OCI-LY1 (cell line): Measurements from ENCODE around the gene OLFM2.

Experiments
- H2AFZ ChIP-seq: fragments of 200-600 bp; sonication (generic), shearing (Covaris generic); 2 replicates; pipeline ENCODE4 v1.6.0; 2014; ENCODE audit warnings: antibody characterized with exemption, mild to moderate bottlenecking, low read length
- H3F3A ChIP-seq: fragments of 200-600 bp; sonication (generic), shearing (Covaris generic); 2 replicates; pipeline ENCODE4 v1.6.0; 2014; ENCODE audit warnings: mild to moderate bottlenecking, antibody characterized with exemption, low read length, moderate library complexity; ENCODE audit not compliant: insufficient read depth
- H3K27ac ChIP-seq: fragments of 200-600 bp; sonication (generic); 2 replicates; pipeline ENCODE4 v1.5.1; 2014; ENCODE audit warnings: low read length, mixed run types, mild to moderate bottlenecking, low read depth; ENCODE audit not compliant: poor library complexity, severe bottlenecking
- H3K27me3 ChIP-seq: fragments of 200-600 bp; sonication (generic); 2 replicates; pipeline ENCODE4 v1.6.0; 2014; ENCODE audit warnings: antibody characterized with exemption, mild to moderate bottlenecking, low read length, moderate library complexity; ENCODE audit not compliant: insufficient read depth
- H3K36me3 ChIP-seq: fragments of 200-600 bp; sonication (generic); 2 replicates; pipeline ENCODE4 v1.6.1; 2014; ENCODE audit warnings: mild to moderate bottlenecking, antibody characterized with exemption, low read length, moderate library complexity, mixed read lengths; ENCODE audit not compliant: insufficient read depth
- H3K4me1 ChIP-seq: fragments of 200-600 bp; sonication (generic); 2 replicates; pipeline ENCODE4 v1.5.1; 2014; ENCODE audit warnings: mild to moderate bottlenecking, low read length, moderate library complexity; ENCODE audit not compliant: insufficient read depth, severe bottlenecking
- H3K4me2 ChIP-seq: fragments of 200-600 bp; sonication (generic), shearing (Covaris generic); 2 replicates; pipeline ENCODE4 v1.6.1; 2014; ENCODE audit warnings: low read length
- H3K4me3 ChIP-seq: fragments of 200-600 bp; sonication (generic); 2 replicates; pipeline ENCODE4 v1.5.1; 2014; ENCODE audit warnings: low read length, low read depth, mild to moderate bottlenecking, mixed read lengths; ENCODE audit not compliant: poor library complexity, severe bottlenecking
- H3K79me2 ChIP-seq: fragments of 200-600 bp; shearing (Covaris generic); 2 replicates; pipeline ENCODE4 v1.6.1; 2016; ENCODE audit warnings: mixed run types, low read length, mixed read lengths; ENCODE audit not compliant: insufficient read depth
- H3K9ac ChIP-seq: fragments of 200-600 bp; sonication (generic), shearing (Covaris generic); 2 replicates; pipeline ENCODE4 v1.6.1; 2014; ENCODE audit warnings: mild to moderate bottlenecking, low read length, mixed read lengths
- H3K9me2 ChIP-seq: fragments of 200-600 bp; sonication (generic), shearing (Covaris generic); 2 replicates; pipeline ENCODE4 v1.6.1; 2014; ENCODE audit warnings: low read depth, mild to moderate bottlenecking, low read length, mixed read lengths
- H3K9me3 ChIP-seq: fragments of 200-600 bp; shearing (Covaris generic); 2 replicates; pipeline ENCODE4 v1.6.1; 2014; ENCODE audit warnings: low read length, mixed read lengths
- H4K20me1 ChIP-seq: fragments of 200-600 bp; sonication (generic), shearing (Covaris generic); 2 replicates; pipeline ENCODE4 v1.6.0; 2016; ENCODE audit warnings: mild to moderate bottlenecking, low read length; ENCODE audit not compliant: insufficient read depth
- CTCF ChIP-seq: fragments of 200-600 bp; sonication (generic), shearing (Covaris generic); IDR thresholded peaks from 2 replicates; pipeline ENCODE4 v1.5.1; 2017; ENCODE audit warnings: mild to moderate bottlenecking, antibody characterized with exemption, low read length, moderate library complexity, mixed read lengths
- EZH2 ChIP-seq: fragments of 200-600 bp; sonication (generic), shearing (Covaris generic); IDR thresholded peaks from 2 replicates; pipeline ENCODE4 v1.8.0; 2017; ENCODE audit warnings: borderline replicate concordance, mixed run types, mild to moderate bottlenecking, antibody characterized with exemption, low read length, moderate library complexity, mixed read lengths

The OLFM2 gene

DNA sequence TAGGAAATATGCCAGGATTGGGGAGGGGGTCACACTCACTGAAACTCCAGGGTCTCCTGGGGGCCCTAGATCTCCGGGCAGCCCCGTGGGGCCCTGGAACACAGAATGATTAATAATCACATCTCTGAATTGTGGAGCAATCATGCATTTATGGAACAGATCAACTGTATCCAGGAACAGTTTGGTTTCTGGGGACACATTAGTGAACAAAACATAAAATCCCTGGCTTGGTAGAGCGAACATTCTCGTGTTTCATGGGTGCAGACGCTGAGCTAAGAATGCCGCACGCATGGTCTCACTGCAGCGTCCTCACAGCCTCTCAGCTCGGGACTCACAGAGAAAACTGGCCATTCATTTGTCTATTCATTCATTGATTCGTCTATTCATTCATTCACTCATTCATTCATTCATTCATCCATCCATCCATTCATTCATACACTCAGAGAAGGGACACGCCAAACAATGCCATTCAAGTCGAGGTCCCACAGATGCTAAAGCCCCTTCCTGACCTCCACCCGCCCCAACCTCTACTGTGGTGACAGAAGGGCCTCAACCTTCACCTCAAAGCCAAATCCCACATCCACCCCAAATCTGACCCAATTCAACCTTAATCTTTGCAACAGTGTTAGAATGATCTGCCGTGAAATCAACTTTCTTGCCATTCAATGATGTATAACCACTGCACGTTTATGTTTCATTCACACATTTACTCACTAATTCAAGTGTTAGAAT lies 35.0 kb upstream of the OLFM2 start:
- H3K27me3 ChIP-seq, result no peaks in the 10 kb centered on the region
- TF ChIP-seq CTCF (no peak), EZH2 (no peak)
- no peak overlapping the region for H3K4me3 ChIP-seq
- H3K79me2 ChIP-seq, result no peaks in the 10 kb centered on the region
- H3K9ac ChIP-seq, result no peak overlapping the region
- H3K36me3 ChIP-seq, result no peaks in the 10 kb centered on the region
- no peaks in the 10 kb centered on the region for H3F3A ChIP-seq
- no peak overlapping the region for H2AFZ ChIP-seq
- H3K27ac ChIP-seq, result no peak overlapping the region
- no peaks in the 10 kb centered on the region for H4K20me1 ChIP-seq
- H3K9me2 ChIP-seq, result no peaks in the 10 kb centered on the region
- no peak overlapping the region for H3K4me2 ChIP-seq
- no peaks in the 10 kb centered on the region for H3K9me3 ChIP-seq
- no peaks in the 10 kb centered on the region for H3K4me1 ChIP-seq

DNA sequence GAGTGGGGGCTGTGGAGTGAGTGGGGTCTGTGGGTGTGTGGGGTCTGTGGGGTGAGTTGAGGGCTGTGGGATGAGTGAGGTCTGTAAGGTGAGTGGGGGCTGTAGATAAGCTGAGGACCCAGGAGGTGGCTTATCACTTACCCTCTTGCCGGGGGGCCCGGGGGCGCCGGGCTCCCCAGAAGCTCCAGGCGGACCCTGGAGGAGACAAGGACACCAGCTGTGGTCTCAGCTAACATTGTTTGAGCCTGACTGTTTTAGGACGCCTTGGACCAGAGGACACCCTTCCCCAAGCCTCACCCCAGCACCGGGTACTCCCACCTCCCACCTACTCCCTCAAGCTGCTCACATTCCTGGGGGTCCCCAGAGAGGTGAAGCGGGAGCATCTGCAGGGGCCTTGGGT lies 34.2 kb upstream of the OLFM2 start:
- no peak overlapping the region for H3K4me3 ChIP-seq
- TF ChIP-seq EZH2 (no peak), CTCF (no peak)

DNA sequence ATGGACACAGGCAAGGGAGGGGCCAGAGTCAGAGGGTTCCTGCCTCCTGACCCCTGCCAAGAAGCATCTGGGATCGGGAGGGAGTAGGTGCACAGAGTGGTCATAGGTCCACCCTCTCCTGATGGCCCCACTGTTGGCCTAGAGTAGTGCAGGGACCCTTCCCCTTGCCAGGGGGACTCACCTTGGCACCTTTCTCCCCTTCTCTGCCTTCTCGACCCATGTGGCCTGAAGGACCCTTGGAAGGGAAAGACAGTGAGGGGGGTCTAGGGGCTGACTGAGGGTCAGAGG lies 33.3 kb upstream of the OLFM2 start:
- Histone ChIP-seq H3K4me2 (no peak overlapping the region), H2AFZ (no peak overlapping the region), H3K4me1 (no peaks in the 10 kb centered on the region), H3K79me2 (no peaks in the 10 kb centered on the region), H3K9me2 (no peaks in the 10 kb centered on the region), H3K36me3 (no peaks in the 10 kb centered on the region), H3K27ac (no peak overlapping the region), H4K20me1 (no peaks in the 10 kb centered on the region), H3K27me3 (no peaks in the 10 kb centered on the region), H3K9me3 (no peaks in the 10 kb centered on the region), H3F3A (no peaks in the 10 kb centered on the region), H3K9ac (no peak overlapping the region), H3K4me3 (no peak overlapping the region)
- TF ChIP-seq CTCF (no peak), EZH2 (no peak)

More for the DNA sequence above, 34.2 kb upstream of the OLFM2 start:
- Histone ChIP-seq H3K27me3 (no peaks in the 10 kb centered on the region), H3K79me2 (no peaks in the 10 kb centered on the region), H3K9me2 (no peaks in the 10 kb centered on the region), H3K36me3 (no peaks in the 10 kb centered on the region), H3K27ac (no peak overlapping the region), H2AFZ (no peak overlapping the region), H3F3A (no peaks in the 10 kb centered on the region), H3K4me2 (no peak overlapping the region), H3K4me1 (no peaks in the 10 kb centered on the region), H4K20me1 (no peaks in the 10 kb centered on the region), H3K9ac (no peak overlapping the region), H3K9me3 (no peaks in the 10 kb centered on the region)
